Jurkat, Clone E6-1 (cell line): ENCODE results near the gene MAP3K5.
"Not testable (repeated sequence)": the region's sequence is repeated elsewhere in the genome, so short reads cannot be mapped to it uniquely, and the experiment has no call there.

ENCODE experiments used
- DNase-seq: peaks from one replicate; pipeline ENCODE4 v3.0.0-alpha.2; 2011; ENCODE audit warnings: low read depth, low spot score
- H3K4me3 ChIP-seq: 2 replicates; pipeline ENCODE4 v1.5.1; 2011; ENCODE audit warnings: mild to moderate bottlenecking, low read length, control low read depth, moderate library complexity

MAP3K5 gene

DNA sequence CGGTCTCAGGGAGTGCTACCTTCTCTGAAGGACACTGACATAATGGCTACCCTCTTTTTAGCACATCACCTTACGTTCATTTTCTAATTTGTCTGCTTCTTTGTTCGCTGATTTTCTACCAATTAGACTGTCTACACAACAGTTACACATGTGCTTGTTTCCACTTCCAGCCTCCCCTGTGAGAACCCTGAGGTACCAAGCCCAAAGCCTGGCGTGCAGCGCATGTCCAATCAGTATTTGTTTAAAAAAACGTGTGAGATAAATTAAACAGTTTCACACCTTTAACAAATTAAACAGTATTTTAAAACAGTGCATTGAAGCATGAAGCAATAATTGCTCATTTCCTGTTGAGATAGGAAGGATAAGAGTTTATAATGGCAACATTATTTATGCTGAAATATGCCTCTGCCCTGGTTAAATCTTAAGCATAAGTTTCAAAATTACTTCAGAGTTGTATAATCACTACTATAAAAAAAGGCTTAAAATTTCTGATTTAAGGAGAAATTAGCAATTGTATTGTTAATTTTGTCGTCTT lies 88.9 kb downstream of the MAP3K5 start:
- H3K4me3 ChIP-seq, result no peak overlapping the region
- no peak for DNase-seq

- no peak for DNase-seq
- H3K4me3 ChIP-seq, result no peak overlapping the region
These were observed 91.2 kb downstream of the MAP3K5 start for GRCh38 chr6:136701045-136701444.

DNA sequence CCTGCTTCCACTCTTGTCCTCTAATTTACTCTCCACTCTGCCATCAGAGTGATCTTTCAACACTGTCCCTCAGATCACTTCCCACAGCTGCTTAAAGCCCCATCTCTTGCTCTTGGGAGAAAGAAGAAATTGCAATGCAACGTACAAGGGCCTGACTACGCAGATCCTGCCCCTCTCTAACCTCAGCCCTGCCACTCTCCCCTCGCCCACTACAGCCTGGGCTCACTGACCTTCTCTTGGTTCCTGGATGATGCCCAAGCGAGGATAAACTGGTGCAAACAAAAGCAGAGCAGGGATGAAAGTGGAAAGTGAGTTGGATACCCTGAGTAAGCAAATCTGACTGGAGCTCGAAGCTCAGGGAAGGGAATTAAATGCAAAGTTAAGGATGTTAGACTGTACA lies 92.9 kb downstream of the MAP3K5 start:
- DNase-seq, result no peak
- no peak overlapping the region for H3K4me3 ChIP-seq

GRCh38 chr6:136696783-136697364 lies 95.4 kb downstream of the MAP3K5 start:
- DNase-seq, result no peak
- H3K4me3 ChIP-seq, result no peak overlapping the region

DNA sequence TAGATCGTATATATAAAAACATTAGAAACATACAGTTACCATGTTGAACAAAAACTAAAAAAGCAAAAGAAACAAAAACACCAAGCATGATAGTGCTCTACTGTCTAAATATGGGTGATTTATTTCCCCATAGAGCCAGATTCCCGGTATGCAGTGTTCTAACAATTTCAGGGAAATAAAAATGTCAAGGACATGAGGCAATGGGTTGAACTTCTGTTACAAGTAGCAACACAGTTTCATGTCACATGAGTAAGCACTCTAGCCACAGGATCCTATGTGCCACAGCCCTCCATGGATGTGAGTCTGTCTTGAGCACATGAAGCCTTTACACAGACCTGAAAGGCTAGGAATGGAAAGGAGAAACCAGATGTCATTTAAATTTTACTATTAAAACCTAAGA lies 96.0 kb downstream of the MAP3K5 start:
- no peak for DNase-seq
- no peak overlapping the region for H3K4me3 ChIP-seq

DNA sequence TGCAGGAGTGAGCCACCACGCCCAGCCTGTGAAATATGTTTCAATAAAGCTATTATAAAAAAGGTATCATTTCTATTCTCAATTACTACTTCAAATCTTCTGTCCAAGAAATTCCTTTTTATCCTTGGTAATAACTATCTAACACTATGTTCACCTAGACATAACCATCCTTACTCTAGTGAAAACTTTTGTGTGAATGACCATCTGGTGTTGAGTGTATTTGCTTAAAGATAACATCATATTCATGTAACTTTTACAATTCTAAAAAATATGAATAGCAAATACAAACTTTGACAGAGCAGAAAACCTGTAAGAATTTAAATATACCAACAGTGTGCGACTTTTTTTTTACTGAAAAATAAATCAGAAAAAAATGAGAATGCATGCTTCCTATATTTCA lies 96.9 kb downstream of the MAP3K5 start:
- no peak overlapping the region for H3K4me3 ChIP-seq
- DNase-seq, result no peak

DNA sequence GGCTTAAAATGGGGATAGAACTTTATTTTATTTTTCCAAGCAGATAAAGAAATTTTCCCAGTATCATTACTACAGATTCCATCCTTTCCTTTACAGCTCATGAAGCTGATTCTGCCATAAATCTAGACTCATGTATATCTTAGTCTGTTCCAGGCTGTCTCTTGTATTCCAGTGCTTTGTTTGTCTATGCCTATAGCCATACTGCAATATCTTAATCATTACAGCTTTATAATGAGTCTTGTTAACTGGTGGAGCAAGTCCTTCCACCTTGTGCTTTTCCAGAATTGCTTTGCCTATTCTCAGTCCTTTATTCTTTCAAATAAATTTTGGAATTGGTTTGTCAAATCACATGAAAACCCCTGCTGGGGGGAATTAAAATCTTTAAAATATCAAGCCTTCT lies 99.2 kb downstream of the MAP3K5 start:
- no peak for DNase-seq
- no peak overlapping the region for H3K4me3 ChIP-seq

DNA sequence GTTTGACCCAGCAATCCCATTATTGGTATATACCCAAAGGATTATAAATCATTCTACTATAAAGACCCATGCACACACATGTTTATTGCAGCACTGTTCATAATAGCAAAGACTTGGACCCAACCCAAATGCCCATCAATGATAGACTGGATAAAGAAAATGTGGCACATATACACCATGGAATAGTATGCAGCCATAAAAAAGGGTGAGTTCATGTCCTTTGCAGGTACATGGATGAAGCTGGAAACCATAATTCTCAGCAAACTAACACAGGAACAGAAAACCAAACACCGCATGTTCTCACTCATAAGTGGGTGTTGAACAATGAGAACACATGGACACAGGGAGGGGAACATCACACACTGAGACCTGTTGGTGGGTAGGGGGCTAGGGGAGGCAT lies 104.4 kb downstream of the MAP3K5 start:
- not testable (repeated sequence) for DNase-seq, H3K4me3 ChIP-seq

GRCh38 chr6:136685540-136686108 lies 106.7 kb downstream of the MAP3K5 start:
- DNase-seq, result no peak
- H3K4me3 ChIP-seq, result no peak overlapping the region

DNA sequence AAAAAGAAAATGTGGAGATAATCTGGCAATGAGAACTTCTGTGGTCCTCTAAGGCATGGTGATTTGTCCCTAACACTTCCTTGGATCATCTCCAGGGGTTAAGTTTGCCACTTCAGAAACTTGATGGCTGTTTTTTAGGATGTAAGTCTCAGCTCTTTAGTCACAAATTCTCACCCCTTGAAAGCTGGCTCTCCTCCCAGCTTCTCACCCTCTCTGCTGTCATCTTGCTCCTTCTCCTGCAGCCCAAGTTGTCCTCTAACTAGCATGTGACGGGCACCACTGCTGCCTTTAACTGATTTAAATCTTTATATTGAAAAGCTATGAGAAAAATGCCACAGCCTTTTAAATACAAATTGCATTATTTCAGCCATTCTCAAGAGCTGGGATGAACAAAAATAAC lies 107.8 kb downstream of the MAP3K5 start:
- H3K4me3 ChIP-seq, result no peak overlapping the region
- no peak for DNase-seq

- no peak overlapping the region for H3K4me3 ChIP-seq
- no peak for DNase-seq
These were observed 108.9 kb downstream of the MAP3K5 start for GRCh38 chr6:136683209-136683941.

- DNase-seq, result no peak
- no peak overlapping the region for H3K4me3 ChIP-seq
These were observed 110.0 kb downstream of the MAP3K5 start for GRCh38 chr6:136682292-136682691.

DNA sequence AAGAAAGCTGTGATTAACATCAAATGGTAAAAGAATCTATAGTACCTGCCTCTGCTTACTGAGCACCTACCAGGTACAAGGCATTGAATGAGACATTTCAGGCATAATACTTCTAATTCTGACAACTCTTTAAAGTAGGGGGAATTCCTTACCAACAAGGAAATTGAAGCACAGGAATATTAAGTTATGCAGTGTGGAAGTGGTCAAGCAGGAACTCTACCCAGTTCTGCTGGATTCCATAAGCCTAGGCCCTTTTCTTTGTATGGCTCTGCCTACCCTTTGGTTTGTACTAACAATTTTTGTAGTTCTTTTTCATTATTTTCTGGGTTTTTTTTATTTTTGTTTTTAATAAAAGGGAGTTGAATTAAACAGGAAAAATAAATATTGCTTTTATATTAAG lies 114.5 kb downstream of the MAP3K5 start:
- DNase-seq, result no peak
- no peak overlapping the region for H3K4me3 ChIP-seq

- DNase-seq, result no peak
- H3K4me3 ChIP-seq, result no peak overlapping the region
These were observed 114.9 kb downstream of the MAP3K5 start for GRCh38 chr6:136677344-136677743.

- no peak overlapping the region for H3K4me3 ChIP-seq
- DNase-seq, result no peak
These were observed 116.2 kb downstream of the MAP3K5 start for GRCh38 chr6:136676075-136676474.

- no peak overlapping the region for H3K4me3 ChIP-seq
- DNase-seq, result no peak
These were observed 118.7 kb downstream of the MAP3K5 start for GRCh38 chr6:136673571-136673970.

- no peak overlapping the region for H3K4me3 ChIP-seq
- DNase-seq, result no peak
These were observed 120.1 kb downstream of the MAP3K5 start for GRCh38 chr6:136672144-136672543.

GRCh38 chr6:136669299-136669699 lies 123.0 kb downstream of the MAP3K5 start:
- H3K4me3 ChIP-seq, result no peak overlapping the region

GRCh38 chr6:136668571-136668970 lies 123.7 kb downstream of the MAP3K5 start:
- DNase-seq, result no peak
- no peak overlapping the region for H3K4me3 ChIP-seq

More at GRCh38 chr6:136669299-136669699, 123.0 kb downstream of the MAP3K5 start:
- no peak for DNase-seq

- DNase-seq, result no peak
- H3K4me3 ChIP-seq, result no peak overlapping the region
These were observed 126.2 kb downstream of the MAP3K5 start for GRCh38 chr6:136666041-136666440.
